Measurements from ENCODE around the gene MAD2L1BP. TPM values are rescaled to one million over a fixed set of nuclear protein-coding genes. Genes with fewer than 3 reads are reported as not detected.

MAD2L1BP gene
- total and polyA plus RNA-seq, 2 of the 13 experiments (the other 11 are each of a cell fraction or from before 2014, with no cell fraction given) = 54.2 to 55.5 TPM

DNA sequence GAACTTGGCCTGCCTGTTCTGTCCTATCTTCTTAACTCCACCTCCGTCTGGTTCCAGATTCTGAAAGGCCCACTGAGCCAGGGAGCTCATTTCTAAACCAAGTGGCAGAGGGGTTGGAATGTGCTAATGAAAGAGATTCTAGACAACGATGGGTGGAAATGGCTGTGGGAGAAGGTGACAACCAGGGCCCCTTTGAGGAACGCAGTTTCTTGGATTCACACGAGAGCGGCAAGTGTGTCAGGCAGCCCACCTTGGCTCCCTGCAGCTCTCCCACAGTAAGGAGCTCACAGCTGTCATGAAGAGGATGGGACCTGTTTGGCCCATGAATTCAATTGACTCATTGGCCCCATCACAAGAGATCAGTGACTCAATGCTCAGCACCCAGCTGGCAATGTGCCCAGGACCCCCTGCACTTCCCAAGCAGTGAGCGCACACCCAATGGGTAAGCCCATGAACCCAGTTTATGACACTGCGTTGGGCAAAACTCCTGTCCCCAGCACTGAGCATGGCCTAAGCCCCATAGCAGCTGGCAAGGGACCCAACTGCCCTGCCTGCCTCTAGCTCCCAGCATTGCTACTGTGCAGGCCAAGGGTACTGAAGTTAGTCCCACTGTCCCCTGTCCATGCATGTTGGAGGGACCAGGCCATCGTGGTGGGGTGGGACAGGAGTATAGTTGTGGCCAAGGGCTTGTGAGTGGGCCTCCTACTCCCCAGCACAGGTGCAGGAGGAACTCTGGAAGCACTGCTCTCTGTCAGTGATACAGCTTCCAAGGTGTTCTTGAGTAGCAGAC is 35.6 kb downstream of the MAD2L1BP start (continued):
- TF ChIP-seq, protein P1, sequence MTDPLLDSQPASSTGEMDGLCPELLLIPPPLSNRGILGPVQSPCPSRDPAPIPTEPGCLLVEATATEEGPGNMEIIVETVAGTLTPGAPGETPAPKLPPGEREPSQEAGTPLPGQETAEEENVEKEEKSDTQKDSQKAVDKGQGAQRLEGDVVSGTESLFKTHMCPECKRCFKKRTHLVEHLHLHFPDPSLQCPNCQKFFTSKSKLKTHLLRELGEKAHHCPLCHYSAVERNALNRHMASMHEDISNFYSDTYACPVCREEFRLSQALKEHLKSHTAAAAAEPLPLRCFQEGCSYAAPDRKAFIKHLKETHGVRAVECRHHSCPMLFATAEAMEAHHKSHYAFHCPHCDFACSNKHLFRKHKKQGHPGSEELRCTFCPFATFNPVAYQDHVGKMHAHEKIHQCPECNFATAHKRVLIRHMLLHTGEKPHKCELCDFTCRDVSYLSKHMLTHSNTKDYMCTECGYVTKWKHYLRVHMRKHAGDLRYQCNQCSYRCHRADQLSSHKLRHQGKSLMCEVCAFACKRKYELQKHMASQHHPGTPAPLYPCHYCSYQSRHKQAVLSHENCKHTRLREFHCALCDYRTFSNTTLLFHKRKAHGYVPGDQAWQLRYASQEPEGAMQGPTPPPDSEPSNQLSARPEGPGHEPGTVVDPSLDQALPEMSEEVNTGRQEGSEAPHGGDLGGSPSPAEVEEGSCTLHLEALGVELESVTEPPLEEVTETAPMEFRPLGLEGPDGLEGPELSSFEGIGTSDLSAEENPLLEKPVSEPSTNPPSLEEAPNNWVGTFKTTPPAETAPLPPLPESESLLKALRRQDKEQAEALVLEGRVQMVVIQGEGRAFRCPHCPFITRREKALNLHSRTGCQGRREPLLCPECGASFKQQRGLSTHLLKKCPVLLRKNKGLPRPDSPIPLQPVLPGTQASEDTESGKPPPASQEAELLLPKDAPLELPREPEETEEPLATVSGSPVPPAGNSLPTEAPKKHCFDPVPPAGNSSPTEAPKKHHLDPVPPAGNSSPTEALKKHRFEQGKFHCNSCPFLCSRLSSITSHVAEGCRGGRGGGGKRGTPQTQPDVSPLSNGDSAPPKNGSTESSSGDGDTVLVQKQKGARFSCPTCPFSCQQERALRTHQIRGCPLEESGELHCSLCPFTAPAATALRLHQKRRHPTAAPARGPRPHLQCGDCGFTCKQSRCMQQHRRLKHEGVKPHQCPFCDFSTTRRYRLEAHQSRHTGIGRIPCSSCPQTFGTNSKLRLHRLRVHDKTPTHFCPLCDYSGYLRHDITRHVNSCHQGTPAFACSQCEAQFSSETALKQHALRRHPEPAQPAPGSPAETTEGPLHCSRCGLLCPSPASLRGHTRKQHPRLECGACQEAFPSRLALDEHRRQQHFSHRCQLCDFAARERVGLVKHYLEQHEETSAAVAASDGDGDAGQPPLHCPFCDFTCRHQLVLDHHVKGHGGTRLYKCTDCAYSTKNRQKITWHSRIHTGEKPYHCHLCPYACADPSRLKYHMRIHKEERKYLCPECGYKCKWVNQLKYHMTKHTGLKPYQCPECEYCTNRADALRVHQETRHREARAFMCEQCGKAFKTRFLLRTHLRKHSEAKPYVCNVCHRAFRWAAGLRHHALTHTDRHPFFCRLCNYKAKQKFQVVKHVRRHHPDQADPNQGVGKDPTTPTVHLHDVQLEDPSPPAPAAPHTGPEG (CRISPR knock-in tag; IDR thresholded peaks at IDR 0.05) = no peak
- TF ChIP-seq, protein P2, sequence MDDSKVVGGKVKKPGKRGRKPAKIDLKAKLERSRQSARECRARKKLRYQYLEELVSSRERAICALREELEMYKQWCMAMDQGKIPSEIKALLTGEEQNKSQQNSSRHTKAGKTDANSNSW (CRISPR knock-in tag; IDR thresholded peaks at IDR 0.05; ENCODE audit: borderline replicate concordance) = 0 out of 2 replicates have a peak, but pooled peaks have one; percentile 68
- TF ChIP-seq, protein P3, sequence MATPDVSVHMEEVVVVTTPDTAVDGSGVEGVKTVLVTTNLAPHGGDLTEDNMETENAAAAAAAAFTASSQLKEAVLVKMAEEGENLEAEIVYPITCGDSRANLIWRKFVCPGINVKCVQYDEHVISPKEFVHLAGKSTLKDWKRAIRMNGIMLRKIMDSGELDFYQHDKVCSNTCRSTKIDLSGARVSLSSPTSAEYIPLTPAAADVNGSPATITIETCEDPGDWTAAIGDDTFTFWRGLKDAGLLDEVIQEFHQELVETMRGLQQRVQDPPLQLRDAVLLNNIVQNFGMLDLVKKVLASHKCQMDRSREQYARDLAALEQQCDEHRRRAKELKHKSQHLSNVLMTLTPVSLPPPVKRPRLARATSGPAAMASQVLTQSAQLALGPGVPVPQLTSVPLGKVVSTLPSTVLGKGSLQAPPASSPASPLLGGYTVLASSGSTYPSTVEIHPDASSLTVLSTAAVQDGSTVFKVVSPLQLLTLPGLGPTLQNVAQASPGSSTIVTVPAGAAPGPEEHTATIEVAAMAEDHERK (CRISPR knock-in tag; IDR thresholded peaks at IDR 0.05; ENCODE audit: low read depth) = 0 out of 2 replicates have a peak, but pooled peaks have one; percentile 11
- TF ChIP-seq FOXO1 (CRISPR knock-in tag; IDR thresholded peaks at IDR 0.05) = no peak
- 0 out of 2 replicates have a peak, but pooled peaks have one; percentile 59 for TF ChIP-seq AHR (CRISPR knock-in tag; IDR thresholded peaks at IDR 0.05)
- no peak for TF ChIP-seq PHF8 (CRISPR knock-in tag; IDR thresholded peaks at IDR 0.05)
- TF ChIP-seq ZNF615 (CRISPR knock-in tag; IDR thresholded peaks at IDR 0.05; ENCODE audit: borderline replicate concordance) = no peak
- TF ChIP-seq ZNF563 (CRISPR knock-in tag; IDR thresholded peaks at IDR 0.05) = peak; percentile 60; the same call in 1 of the 2 replicates
- TF ChIP-seq ZNF44 (CRISPR knock-in tag; IDR thresholded peaks at IDR 0.05) = peak; percentile 81; the same call in 1 of the 2 replicates
